Endometrial microvascular endothelial cells (primary cell): ENCODE results near the gene UBXN10. TPM values are rescaled to one million over a fixed set of nuclear protein-coding genes. Genes with fewer than 3 reads are reported as not detected.

ENCODE experiments used
- in situ Hi-C: cut with HindIII; loops from 2 replicates; pipeline ENCODE4 v1.10.0; 2017; ENCODE audit warnings: low sequenced_read_pairs, low pct_unique_long_range_greater_than_20kb; ENCODE audit errors: inconsistent ontology term
- total RNA-seq: library from RNA; depleted of rRNA; stranded (reverse); fragments of >200 nt; gene quantifications from one replicate; pipeline ENCODE4 v1.2.3, GENCODE V29; 2015; ENCODE audit errors: inconsistent ontology term

The UBXN10 gene
- total RNA-seq, 1 donor from 2014 or later, result not detected

DNA sequence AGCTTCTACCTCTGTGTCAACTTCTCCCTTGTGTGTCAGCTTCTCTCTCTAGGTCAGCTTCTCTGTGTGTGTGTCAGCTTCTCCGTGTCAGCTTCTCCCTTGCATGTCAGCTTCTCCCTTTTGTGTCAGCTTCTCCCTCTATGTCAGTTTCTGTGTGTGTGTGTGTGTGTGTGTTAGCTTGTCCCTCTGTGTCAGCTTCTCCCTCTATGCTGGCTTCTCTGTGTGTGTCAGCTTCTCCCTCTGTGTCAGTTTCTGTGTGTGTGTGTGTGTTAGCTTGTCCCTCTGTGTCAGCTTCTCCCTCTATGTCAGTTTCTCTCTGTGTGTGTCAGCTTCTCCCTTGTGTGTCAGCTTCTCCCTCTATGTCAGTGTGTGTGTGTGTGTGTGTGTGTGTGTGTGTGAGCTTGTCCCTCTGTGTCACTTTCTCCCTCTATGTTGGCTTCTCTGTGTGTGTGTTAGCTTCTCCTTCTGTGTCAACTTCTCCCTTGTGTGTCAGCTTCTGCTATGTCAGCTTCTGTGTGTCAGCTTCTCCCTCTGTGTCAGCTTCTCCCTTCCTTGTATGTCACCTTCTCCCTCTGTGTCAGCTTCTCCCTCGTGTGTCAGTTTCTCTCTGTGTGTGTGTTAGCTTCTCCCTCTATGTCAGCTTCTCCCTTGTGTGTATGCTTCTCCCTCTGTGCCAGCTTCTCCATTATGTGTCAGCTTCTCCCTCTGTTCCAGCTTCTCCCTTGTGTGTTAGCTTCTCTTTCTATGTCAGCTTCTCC is 6.3 kb upstream of the UBXN10 start:
- in situ Hi-C loops, result no loop called here

- in situ Hi-C loops, result no loop called here
These were observed 5.6 kb upstream of the UBXN10 start for GRCh38 chr1:20180129-20180843.

- in situ Hi-C loops, result no loop called here
These were observed 5.1 kb upstream of the UBXN10 start for GRCh38 chr1:20180844-20181207.

DNA sequence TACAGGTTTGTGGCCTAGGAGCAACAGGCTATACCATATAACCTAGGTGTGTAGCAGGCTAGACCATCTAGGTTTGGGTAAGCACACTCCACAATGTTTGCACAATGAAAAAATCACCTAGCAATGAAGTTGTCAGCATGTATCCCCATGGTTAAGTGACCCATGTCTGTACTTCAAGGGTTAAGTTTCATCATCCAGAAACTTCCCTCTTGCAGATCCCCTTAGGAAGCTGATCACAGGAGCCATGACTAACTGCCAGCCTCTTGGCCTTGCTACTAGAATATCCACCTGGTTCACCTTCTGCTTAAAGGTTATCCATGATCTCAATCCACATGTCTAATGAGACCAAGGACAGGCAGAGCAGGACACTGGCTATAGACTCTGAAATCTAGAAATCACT is 3.5 kb upstream of the UBXN10 start:
- in situ Hi-C loops, result no loop called here

DNA sequence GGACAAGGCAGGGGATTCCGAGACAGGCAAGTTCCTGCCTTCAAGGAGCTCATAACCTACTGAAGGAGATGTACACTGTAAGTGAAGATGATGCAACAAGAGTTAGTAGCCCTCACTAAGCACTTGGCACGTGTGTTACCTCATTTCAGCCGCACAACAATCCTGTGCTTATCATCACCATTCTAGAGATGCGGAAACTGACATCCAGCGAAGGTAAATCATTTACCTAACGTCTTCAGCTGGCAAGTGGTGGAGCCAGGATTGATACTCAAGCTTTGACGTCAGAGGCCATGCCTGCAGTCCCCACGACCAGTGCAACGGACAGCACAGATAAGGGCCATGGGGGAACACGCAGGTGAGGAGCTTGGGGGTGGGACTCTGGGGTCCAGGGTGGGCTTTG is 2.9 kb upstream of the UBXN10 start:
- in situ Hi-C loops, result no loop called here

DNA sequence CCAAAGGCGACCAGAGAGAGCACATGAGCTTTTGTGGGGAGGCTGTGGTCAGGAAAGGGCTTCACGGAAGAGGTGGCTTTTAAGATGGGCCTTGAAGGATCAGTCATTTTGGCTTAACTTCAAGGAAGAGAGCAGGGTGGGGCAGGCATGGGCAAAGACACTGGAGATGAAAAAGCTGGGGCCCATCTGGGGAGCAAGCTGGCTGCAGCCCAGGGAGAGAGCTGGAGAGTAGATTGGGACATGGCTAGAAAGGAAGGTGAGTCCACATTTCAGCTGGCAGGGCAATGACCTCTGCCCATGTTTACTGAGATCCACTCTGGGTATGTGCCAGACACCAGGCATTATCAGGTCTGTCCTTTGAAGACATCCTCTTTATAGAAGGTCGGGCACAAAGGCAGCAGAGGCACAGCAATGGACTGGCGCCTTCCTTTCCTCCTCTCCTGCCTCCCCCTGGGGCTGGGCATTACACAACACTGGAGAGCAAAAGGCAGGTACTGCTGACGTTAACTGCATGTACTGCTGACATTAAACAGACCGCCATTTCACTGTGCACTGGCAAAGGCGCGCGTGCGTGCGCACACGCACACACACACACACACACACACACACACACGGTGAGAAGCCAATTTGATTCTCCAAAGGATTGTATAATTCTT is 2.2 kb upstream of the UBXN10 start:
- in situ Hi-C loops, result no loop called here

GRCh38 chr1:20184481-20184900 is 1.4 kb upstream of the UBXN10 start:
- in situ Hi-C loops, result no loop called here

- in situ Hi-C loops, result no loop called here
These were observed 681 bp upstream of the UBXN10 start for GRCh38 chr1:20184997-20185833.

GRCh38 chr1:20187103-20187812 is 1.4 kb downstream of the UBXN10 start:
- in situ Hi-C loops, result no loop called here

GRCh38 chr1:20187813-20188454 is 2.0 kb downstream of the UBXN10 start:
- in situ Hi-C loops, result no loop called here

- in situ Hi-C loops, result no loop called here
These were observed 2.5 kb downstream of the UBXN10 start for GRCh38 chr1:20188455-20188817.

GRCh38 chr1:20189664-20190063 is 3.8 kb downstream of the UBXN10 start:
- in situ Hi-C loops, result no loop called here

GRCh38 chr1:20190256-20191160 is 4.6 kb downstream of the UBXN10 start:
- in situ Hi-C loops, result no loop called here

GRCh38 chr1:20191266-20191825 is 5.5 kb downstream of the UBXN10 start:
- in situ Hi-C loops, result no loop called here

DNA sequence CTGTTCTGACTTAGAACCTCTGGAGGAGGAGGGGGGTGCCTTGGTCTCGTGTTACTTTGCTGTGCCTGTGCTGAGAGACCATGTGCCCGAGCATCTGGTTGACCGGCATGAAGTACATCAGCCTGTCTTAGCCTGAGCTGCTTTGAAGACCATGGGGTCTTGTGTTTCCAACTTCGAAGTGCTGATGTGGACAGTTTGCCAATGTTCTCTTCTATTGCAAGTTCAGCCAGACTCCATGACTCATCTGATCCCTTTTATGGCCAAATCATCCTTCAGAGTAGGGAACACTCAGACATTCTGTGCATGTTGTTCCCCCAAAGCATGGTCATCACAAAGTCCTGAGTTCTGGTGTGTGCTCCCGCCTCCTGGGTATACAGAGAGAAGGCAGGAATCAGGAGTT is 6.5 kb downstream of the UBXN10 start:
- in situ Hi-C loops, result no loop called here

GRCh38 chr1:20192871-20193411 is 7.0 kb downstream of the UBXN10 start:
- in situ Hi-C loops, result no loop called here

- in situ Hi-C loops, result no loop called here
These were observed 8.3 kb downstream of the UBXN10 start for GRCh38 chr1:20194224-20194623.
